Bone marrow (tissue), 2 donors: ENCODE results near the gene SLC22A14.
"Not testable (repeated sequence)": the region's sequence is repeated elsewhere in the genome, so short reads cannot be mapped to it uniquely, and the experiment has no call there.

Source experiments
- DNase-seq, 2 donors: peaks; one replicate each; lab custom pipeline; 2025; lab: John Stamatoyannopoulos, UW

SLC22A14 gene

DNA sequence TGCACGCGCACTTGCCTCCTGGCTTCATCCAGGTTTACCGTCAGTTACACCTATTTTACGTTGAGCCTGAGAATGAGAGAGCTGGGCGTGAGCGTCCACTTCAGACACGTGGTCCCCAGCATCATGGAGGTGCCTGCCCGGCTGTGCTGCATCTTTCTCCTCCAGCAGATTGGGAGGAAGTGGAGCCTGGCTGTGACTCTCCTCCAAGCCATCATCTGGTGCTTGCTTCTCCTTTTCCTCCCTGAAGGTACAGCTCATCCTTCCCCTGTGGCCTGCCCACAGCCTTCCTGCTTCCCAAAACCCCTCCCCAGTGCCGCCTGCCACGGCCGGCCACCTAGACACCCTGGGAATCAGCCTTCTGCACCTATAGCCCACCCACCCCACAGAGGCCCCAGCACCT, 31.6 kb downstream of the SLC22A14 start:
- peak in 1 of 2 donors; percentile 6 for DNase-seq

DNA sequence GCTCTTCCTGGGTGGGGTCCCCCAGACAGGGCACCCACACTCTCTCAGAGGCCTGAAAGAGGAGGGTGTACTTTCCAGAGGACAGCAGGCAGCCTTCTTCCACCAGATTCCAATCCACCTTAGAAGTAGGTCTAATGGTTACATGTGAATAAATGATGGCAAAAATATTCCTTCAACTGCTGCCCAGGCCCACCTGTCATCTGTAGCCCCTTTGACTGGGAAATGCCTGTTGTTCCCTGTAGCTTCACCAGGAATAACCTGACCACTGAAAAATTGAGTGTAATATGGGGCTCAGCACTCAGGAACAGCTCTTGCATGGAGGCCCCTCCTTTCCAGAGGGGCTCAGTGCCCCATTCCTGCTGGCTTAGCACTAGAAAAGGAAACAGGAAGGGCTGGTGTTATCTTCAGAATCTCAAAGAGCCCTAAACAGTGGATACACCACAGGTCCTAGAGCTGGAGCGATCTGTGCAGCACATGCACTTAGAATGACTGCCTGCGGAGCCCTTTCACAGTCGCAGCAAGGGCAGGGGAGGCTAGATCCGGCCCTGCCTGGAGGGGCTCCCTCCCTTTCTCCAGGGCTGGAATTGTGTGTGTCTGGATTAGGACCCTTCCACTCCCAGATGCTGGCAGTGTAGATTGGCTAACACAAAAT, 32.1 kb downstream of the SLC22A14 start:
- no peak for DNase-seq

- DNase-seq = no peak
Measured at GRCh38 chr3:38314764-38315487, 32.8 kb downstream of the SLC22A14 start.

DNA sequence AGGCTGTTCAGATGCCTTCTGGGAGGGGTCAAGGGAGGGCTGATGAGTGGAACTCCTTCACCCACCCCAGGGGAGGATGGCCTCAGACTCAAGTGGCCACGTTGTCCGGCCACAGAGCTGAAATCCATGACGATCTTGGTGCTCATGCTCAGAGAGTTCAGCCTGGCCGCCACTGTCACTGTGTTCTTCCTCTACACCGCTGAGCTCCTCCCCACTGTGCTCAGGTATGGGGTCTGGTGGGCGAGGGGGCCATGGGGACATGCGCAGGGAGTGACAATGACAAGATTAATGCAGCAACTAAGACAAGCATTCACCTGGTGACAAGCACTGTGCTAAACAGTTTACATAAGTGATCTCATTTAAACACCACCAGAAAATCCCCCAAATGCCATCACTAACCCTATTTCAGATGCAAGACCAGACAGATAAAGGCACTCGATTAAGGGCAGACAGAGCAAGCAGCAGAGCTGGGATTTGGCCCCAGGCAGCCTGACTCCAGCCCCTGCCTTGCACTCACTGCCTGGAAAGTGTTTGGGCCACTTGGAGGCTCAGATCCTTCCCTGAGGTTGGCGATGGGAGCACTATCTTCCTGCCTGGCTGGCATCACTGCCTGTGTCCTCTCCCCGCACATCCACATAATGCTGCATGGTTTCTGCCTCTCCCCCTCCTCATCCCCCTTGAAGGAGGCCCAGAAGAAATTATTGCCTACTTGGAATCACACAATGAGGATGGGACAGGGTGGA, 33.6 kb downstream of the SLC22A14 start:
- DNase-seq = no peak

DNA sequence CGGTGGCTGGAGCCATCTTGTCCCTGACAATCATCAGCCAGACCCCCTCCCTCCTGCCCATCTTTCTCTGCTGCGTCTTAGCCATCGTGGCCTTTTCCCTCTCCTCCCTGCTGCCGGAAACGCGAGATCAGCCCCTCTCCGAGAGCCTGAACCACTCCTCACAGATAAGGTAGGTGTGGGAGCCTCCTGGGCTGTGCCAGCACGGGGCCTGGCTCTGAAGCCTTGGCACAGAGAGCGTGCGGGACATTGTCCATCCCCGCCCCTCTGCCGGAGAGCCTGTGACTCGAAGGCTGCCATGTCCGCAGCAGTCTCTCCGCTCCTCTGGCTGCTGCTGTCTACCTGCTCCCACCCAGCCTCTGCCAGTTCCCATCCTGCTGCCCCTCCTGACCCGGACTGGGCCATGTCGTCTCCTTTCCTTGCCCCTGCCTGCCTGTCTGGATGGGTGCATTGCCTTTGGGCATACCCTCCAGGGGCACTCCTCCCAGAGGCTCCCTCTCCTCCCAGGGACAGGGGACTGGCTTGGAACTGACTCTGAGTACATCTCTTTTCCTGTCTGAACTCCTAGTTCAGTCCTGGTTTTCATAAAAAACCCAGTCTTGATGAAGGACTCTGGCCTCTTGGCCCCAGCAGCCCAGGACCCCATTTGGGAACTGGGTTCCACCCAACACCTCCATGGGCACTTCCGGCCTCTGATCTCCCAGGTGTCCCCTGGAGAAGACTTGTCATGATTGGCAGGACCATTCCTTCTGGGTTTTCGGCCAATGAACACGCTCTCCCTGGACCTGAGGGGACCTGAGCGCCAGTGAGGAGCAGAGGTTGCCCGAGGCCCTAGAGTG, 34.5 kb downstream of the SLC22A14 start:
- DNase-seq = no peak

DNA sequence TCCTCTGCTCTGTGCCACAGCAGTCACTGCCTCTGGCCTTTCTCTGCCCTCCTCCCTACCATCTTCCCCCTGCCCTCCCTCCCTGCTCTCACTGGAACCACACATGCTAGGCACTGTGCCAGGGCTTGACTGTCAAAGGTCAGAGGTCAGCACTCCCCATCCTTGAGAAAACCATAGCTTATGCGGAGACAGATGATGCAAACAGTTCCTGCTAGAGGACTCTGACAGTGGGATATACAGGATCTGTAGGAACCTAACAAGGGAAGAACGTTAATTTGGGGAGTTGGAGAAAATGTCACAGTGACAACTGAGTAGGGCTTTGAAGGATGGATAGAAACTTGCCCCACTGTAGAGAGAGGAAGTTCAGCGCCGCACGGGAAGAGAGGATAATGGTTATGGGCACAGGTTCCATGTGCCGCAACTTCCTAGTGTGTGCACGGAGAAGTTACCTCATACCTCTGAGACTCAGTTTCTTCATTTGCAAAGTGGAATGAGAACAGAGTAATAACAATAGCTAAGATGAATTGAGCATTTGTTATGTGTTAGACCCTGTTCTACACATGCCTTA, 35.2 kb downstream of the SLC22A14 start:
- DNase-seq = no peak

- DNase-seq = no peak
Measured at GRCh38 chr3:38318766-38319671, 36.9 kb downstream of the SLC22A14 start.

GRCh38 chr3:38320638-38321037, 38.5 kb downstream of the SLC22A14 start:
- not testable (repeated sequence) for DNase-seq

- no peak for DNase-seq
Measured at GRCh38 chr3:38323060-38323459, 41.0 kb downstream of the SLC22A14 start.

- DNase-seq = no peak
Measured at GRCh38 chr3:38325256-38325655, 43.2 kb downstream of the SLC22A14 start.

DNA sequence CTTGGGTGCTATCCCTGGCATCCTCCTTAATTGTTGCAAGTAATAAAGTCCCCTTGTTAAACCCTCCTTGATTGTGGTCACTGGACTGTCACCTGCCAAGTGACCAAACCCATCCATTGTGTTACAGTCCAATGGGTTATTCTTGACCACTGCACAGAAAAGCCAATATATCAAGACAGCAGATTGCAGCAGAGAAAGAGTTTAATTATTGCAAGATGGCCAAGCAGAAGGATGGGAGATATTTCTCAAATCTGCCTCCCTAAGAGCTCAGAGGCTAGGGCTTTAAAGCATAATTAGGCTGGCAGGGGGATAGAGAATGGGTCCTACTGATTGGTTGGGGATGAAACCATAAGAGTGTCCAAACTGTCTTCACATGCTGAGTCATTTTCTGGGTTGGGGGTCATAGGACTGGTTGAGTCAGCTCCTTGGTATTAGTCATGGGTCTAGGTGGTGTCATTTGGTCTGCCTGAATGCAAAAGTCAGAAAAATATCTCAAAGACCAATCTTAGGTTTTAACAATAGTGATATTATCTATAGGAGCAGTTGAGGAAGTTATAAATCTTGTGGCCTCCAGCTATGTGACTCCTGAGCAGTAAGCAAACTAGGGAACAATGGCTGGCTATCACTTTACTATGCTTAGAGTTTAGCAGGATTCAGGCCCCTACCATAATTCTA, 45.4 kb downstream of the SLC22A14 start:
- peak in 1 of 2 donors; percentile 60 for DNase-seq

- no peak for DNase-seq
Measured at GRCh38 chr3:38331257-38332022, 49.3 kb downstream of the SLC22A14 start.

DNA sequence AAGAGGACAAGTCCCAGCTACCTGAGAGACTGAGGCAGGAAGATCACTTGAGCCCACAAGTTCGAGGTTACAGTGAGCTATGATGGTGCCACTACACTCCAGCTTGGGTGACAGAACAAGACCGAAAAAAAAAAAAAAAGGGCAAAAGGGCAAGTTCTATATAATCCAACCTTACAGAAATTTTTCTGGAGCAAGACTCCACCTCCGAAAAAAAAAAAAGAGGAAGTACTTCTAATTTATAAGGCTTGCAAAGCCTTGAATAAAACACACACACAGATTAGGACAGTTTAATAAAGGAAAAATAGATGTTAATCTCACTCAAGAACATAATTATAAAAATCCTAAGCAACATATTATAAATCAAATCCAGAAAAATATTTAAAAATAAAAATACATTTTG, 50.1 kb downstream of the SLC22A14 start:
- no peak for DNase-seq

DNA sequence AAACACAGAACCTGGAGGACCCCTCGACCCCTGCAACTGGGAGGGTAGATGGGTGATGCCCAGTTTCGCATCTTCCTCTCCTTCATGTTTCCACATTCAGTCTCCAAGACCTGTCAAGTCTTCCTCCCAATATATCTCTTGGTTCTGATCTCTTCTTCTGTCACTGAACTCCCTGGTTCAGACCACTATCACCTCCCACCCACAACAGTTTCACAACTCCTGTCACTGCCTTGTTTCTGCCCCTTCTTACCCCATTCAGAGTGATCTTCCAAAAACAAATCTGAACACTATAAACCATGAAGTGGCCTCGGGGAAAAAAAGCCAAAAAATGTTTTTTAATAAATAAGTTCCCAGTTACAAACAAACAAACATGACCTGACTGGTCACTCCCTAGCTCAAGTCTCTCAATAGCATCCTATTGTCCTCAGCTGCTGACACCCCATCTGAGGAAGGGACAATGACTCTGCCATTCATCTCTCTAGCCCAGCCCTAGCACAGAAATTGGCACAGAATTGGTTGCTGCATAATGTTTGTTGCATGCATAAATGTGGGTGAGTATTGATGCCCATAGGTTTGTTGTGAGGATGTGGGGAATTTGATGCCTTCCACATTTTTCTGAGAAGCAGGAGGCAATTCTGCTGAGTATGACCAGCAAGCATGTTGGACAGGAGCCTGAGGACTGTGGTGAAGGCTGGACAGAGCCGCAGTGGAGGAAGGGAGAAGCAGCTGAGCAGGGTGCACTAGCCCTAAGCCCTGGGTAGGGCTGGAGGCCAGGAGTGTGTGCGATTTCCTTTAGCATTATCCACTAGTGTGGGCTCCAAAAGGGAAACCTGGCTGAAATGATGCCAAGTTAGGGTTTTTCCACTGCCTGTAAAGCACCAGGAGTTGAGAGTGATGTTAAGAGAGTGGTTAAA, 52.3 kb downstream of the SLC22A14 start:
- DNase-seq = no peak

DNA sequence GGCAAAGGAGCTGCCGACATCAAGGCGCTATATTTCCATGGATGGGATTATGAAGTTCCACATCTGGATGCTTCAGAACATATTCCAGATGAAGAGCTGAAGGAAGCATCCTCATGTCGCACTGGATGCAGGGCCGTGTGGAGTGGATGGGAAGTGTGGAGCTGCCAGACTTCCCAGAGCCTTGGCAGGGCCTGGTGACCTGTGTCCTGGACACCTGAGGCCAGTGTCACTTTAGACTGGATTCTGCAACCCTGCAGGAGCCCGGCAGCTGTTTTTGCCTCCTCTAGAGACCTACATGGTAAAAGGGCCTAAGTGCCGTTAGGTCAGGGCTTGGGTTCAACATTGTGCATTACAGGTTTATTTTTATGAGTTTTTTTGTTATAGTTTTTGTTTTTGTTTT, 53.2 kb downstream of the SLC22A14 start:
- no peak for DNase-seq

DNA sequence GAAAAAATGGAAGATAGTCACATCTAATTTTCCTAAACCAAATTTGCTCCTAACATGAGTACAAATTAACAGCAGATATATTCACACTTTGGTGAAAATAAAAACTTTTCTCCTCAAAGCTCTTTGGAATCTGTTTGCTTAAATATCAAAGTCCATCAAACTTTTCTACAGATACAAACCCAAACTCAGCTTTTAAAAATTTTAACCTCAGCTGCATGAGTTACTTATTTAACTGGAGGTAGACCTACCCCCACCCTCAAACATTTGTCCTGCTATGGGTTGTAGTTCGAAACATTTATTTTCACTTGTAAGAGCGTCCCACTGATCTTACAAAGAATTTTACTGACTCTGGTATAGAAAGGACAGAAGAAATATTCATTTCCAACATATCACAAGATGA, 55.6 kb downstream of the SLC22A14 start:
- no peak for DNase-seq

DNA sequence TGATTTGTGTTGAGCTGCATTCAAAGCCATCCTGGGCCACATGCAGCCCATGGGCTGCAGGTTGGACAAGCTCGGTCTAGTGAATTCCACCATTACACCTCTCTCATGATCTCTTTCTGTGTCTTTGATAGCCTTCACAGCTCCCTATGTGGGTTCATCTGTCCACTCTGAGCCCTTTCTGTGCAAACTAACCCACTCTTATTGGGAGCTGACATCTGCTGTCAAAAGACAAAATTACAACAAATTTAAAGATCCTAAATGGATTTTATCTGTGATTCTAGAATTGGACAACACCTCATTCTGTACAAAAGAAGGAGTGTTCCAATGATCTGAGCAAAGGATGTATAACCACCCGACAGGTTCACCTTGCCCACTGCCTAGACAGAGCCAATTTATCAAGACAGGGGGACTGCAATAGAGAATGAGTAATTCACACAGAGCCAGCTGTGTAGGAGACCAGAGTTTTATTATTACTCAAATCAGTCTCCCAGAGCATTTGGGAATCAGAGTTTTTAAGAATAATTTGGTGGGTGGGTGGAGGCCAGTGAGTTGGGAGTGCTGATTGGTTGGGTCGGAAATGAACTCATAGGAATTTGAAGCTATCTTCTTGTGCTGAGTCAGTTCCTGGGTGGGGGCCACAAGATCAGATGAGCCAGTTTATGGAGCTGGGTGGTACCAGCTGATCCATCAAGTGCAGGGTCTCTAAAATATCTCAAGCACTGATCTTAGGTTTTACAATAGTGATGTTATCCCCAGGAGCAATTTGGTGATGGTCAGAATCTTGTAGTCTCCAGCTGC, 61.9 kb downstream of the SLC22A14 start:
- DNase-seq = no peak
